ENCODE results near the gene ZNF583.

- no peak for TF ChIP-seq GATA3 (IDR thresholded peaks at IDR 0.05; ENCODE audit: low read depth, low read length)
- TF ChIP-seq GATA2 (IDR thresholded peaks at IDR 0.05; ENCODE audit: low read depth, low read length): no peak
Observed at GRCh38 chr19:56360841-56361240, 43.3 kb upstream of the ZNF583 start.

Measured in SH-SY5Y (cell line).